GM08714 (cell line): ENCODE data around the gene TMEM52B.
"Not testable (repeated sequence)": the region's sequence is repeated elsewhere in the genome, so short reads cannot be mapped to it uniquely, and the experiment has no call there.

ENCODE experiments used
- H3K4me3 ChIP-seq: fragments of 200-500 bp; sonication (Bioruptor generic); 2 replicates; pipeline ENCODE4 v1.5.1; 2014; ENCODE audit warnings: mild to moderate bottlenecking, low read length, inconsistent platforms
- ZNF274 ChIP-seq: IDR thresholded peaks from 2 replicates; pipeline ENCODE4 v1.6.1; 2012; ENCODE audit warnings: mild to moderate bottlenecking, low read depth, low read length

The TMEM52B gene

DNA sequence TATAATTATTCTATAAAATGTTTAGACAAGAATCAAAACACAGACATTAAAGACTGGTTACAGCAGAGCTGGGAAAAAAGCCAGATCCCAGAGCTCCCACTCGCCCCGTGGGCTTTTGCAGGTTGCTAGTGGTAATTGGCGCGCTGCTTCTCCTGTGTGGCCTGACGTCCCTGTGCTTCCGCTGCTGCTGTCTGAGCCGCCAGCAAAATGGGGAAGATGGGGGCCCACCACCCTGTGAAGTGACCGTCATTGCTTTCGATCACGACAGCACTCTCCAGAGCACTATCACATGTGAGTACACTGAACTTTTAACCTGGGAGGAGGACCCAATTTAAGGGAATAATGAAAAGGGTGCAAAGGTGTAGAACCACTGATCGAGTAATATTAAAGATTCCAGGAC is 7.5 kb downstream of the TMEM52B start:
- TF ChIP-seq ZNF274, result no peak
- no peak overlapping the region for H3K4me3 ChIP-seq

GRCh38 chr12:10186958-10187357 is 8.1 kb downstream of the TMEM52B start:
- H3K4me3 ChIP-seq, result not testable (repeated sequence)

DNA sequence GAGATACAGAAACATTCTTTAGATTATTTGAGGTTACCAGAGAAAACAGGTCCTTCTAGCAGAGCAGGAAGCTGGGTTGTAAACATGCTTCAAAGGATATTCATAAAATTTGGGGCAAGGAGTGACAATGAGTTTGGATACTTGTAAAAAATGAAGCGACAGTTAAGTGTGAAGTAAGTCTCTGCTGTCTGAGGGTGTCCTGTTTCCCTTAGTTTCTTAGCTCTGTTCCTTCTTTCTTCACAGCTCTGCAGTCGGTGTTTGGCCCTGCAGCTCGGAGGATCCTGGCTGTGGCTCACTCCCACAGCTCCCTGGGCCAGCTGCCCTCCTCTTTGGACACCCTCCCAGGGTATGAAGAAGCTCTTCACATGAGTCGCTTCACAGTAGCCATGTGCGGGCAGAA is 10.8 kb downstream of the TMEM52B start:
- no peak overlapping the region for H3K4me3 ChIP-seq
- TF ChIP-seq ZNF274, result no peak

DNA sequence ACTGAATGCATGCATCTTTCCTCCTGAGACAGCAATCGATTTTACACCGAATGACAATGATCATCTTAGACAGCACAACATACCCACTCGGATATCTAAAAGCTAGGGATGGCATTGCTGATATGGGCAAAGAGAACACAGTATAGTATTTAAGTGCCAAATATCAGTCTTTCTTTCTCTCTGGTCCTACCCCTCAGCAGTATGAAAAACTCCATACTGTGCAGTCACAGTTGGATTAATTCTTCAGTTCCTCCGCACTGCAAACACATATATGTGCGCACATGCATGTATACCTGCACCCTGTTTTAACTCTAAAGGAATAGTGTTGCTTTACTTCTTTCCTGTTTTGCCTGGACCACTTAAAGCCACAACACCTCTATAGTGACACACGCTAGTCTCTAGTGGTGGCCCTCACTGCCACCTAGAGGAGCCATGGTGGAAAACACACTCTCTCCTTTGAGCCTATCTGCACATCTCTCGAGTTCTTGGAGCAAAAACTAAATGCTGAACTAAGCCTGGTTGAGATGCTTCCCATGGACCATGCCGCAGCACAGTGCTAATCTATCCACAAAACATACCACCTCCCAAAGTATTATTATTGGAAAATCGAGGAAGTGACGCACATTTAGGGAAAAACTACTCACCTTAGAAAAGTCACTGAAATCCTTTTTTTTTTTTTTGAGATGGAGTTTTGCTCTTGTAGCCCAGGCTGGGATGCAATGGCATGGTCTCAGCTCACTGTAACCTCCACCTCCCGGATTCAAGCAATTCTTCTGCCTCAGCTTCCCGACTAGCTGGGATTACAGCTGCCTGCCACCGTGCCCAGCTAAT is 11.9 kb downstream of the TMEM52B start:
- no peak for TF ChIP-seq ZNF274
- H3K4me3 ChIP-seq, result no peak overlapping the region

DNA sequence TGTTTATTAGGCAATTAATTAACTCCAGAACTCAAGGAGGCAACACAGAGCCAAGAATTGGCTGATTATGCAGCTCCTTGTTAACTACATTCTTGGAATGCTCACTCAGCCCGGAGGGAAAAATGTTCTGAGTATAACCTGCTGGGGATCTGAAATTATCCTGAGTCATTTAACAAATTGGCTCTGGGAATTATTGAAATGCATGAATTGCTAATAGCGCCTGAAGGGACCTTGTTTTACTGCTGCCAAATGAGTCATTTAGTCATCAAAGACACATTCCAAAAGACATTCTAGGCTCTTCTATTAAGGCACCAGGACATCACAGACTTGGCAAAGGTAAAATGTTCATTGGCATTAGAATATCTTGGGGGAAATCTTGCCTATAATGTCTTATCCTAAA is 13.0 kb downstream of the TMEM52B start:
- no peak overlapping the region for H3K4me3 ChIP-seq
- no peak for TF ChIP-seq ZNF274

DNA sequence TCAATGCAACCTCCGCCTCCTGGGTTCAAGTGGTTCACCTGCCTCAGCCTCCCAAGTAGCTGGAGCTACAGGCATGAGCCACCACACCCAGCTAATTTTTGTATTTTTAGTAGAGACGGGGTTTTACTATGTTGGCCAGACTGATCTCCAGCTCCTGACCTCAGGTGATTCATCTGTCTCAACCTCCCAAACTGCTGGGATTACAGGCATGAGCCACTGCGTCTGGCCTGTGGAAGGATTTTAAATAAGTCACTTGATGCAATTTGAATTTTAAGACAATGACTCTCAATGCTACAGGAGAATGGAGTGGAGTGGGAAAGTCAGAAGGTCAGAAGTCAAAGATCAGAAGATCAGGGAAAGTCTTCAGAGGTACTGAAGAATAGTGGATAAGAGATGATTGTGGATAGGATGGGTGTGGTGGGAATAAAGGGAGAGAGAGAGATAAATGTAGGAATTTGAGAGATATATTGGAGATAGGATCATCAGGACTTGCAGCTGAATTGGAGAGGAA is 15.4 kb downstream of the TMEM52B start:
- TF ChIP-seq ZNF274, result no peak
- H3K4me3 ChIP-seq, result no peak overlapping the region

GRCh38 chr12:10196210-10196609 is 17.4 kb downstream of the TMEM52B start:
- no peak for TF ChIP-seq ZNF274

GRCh38 chr12:10197879-10198278 is 19.0 kb downstream of the TMEM52B start:
- H3K4me3 ChIP-seq, result no peak overlapping the region
- TF ChIP-seq ZNF274, result no peak

More at GRCh38 chr12:10196210-10196609, 17.4 kb downstream of the TMEM52B start:
- no peak overlapping the region for H3K4me3 ChIP-seq

GRCh38 chr12:10204495-10204894 is 25.7 kb downstream of the TMEM52B start:
- not testable (repeated sequence) for H3K4me3 ChIP-seq

DNA sequence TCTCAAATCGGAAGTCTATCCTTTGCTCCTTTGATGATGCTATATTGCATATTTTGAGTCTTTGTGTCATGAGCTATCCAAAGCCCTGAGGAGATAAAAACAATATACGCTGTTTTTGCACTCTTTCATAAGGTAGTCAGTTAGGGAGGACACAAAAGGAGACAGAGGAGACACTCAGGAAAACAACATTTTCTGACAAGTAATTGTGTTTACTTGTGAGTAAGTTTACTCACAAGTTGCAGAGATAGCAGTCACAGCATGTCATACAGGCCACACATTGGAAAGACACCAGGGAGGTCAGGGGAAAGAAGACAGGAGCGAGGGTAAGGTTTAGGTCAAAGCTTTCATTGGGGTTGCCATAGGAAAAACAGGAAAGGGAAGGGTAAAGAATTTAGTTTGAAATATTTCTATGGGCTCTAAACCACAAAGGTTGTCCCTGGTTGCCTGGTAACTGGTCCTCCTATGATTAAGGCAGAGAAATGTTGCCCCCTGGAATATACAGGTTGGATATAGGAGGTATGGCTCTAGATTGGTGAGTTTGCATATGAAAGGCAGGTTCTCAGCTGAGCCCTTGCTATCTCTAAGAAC is 26.5 kb downstream of the TMEM52B start:
- TF ChIP-seq ZNF274, result no peak
- no peak overlapping the region for H3K4me3 ChIP-seq

DNA sequence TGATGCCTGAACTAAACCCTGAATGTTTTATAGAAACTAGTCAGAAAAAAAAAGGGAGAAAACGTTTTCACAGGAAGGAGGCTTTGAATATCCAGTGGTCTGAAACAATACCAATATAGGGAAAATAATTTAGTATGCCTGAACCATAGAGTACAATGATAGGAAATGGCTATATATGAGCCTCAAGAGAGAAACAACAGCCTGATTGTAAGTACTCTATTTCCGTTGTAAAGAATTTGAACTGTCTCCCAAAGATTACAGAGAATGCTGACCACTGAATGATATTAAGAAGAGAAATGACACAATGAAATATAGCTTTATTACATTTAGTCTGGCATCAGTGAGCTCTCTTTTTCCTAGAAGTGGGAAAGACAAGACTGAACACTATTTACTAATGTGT is 28.3 kb downstream of the TMEM52B start:
- H3K4me3 ChIP-seq, result no peak overlapping the region
- TF ChIP-seq ZNF274, result no peak

GRCh38 chr12:10210225-10210624 is 31.4 kb downstream of the TMEM52B start:
- no peak for TF ChIP-seq ZNF274

GRCh38 chr12:10211101-10211939 is 32.5 kb downstream of the TMEM52B start:
- H3K4me3 ChIP-seq, result no peak overlapping the region
- no peak for TF ChIP-seq ZNF274

More at GRCh38 chr12:10210225-10210624, 31.4 kb downstream of the TMEM52B start:
- no peak overlapping the region for H3K4me3 ChIP-seq

GRCh38 chr12:10211940-10212738 is 33.3 kb downstream of the TMEM52B start:
- no peak for TF ChIP-seq ZNF274
- peak overlapping the region; percentile 82; the same call in 1 of the 2 replicates for H3K4me3 ChIP-seq

- H3K4me3 ChIP-seq, result peak within 1 kb of the TSS; percentile 82
- TF ChIP-seq ZNF274, result no peak
Measured at GRCh38 chr12:10212739-10213131, 33.9 kb downstream of the TMEM52B start, which contains the start of gene GABARAPL1. TSS of gene GABARAPL1 (plus strand) at chr12:10212877. CDS start at chr12:10213130, 253 bp downstream.
